NCI-H1694 (cell line): ENCODE data around the gene SOCS1.

Source experiments
- DNase-seq: peaks from one replicate; lab custom pipeline; 2025; lab: John Stamatoyannopoulos, UW

SOCS1 gene

DNA sequence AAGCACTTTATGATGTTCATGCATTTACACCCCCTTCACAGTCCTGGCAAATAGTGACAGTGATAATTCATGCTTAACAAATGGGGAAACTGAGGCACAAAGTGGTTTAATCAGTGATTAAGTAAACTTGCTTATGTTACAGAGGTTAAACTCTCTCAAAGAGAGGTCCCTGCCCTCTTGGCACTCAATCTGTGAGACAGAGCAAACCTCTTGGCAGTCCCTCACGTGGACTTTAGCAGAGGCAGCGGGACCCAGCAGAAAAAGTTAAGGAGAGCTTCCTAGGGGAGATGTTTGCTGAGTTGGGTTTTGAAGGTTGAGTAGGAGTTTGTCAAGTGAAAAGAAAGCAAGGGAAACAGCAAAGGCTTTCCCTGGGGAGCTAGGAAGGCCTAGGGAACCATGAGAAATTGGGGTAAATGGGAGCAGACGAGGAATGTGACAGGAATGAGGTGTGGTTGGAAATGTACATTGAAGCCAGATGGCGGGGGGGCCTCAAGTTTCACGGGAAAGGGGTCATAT is 10.7 kb downstream of the SOCS1 start:
- DNase-seq: no peak

DNA sequence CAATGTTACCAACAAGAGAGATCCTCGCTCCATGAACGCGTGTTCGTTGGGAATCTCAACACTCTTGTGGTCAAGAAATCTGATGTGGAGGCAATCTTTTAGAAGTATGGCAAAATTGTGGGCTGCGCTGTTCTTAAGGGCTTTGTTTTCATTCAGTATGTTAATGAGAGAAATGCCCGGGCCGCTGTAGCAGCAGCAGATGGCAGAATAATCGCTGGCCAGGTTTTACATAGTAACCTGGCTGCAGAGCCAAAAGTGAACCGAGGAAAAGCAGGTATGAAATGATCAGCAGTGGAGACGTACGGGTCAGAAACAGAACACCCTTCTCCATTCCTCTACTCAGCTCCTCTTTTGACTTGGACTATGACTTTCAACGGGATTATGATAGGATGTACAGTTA is 13.3 kb downstream of the SOCS1 start:
- peak; percentile 22 for DNase-seq

DNA sequence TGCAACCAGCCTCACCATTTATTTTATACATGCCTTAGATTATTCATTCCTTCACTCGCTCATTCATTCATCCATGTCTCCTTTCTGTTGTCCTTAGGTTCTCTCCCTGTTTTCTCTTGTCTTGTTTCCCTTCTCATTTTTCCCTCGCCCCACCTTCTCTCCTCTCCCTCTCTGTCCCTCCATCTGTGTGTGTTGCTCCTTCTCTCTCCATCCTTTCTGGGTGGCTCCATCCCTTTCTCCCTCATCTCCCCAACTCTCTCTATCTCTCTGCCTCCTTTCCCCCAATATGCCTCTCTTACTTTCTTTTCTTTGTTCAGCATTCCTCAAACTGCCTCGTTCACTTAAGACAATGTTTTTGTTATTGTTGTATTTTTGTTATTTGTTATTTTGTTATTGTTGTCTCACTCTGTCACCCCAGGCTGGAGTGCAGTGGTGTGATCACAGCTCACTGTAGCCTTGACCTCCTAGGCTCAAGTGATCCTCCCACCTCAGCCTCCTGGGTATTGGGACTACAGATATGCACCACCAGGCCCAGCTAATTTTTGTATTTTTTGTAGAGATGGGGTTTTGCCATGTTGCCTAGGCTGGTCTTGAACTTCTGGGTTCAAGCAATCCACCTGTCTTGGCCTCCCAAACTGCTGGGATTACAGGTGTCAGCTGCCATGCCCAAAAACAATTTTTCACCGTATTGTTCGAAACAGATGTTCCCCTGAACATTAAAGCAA is 14.4 kb downstream of the SOCS1 start:
- no peak for DNase-seq

DNA sequence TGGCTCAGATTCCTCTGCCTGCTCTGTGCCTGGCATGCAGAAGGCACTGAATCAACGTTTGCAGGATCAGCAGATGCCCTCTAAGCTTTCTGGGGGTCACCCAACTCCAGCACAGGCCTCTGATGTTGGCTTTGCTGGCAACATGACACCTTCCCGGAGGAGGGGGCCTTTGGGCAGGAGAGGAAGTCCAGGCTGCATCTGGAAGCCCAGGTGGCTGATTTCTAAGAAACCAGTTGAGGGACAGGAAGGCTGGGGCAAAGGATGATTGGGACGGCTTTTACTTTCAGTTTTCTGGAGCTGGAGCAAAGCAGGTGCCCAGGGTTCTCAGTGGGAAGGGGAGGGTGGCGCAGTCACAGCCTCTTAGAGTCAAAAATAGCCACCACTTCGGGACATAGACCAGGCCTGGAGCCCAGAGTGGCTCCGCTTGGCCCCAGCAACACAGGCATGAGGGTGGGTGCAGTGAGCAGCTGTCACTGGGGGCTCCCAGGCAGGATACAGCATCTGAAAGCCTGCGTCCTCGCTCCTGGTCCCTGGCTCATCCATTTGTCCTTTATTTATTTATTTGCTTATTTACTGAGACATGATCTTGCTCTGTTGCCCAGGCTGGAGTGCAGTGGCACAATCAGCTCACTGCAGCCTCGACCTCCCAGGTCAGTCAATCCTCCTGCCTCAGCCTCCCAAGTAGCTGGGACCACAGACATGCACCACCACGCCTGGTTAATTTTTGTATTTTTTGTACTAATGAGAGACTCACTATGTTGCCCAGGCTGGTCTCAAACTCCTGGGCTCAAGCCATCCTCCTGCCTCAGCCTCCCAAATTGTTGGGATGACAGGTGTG is 15.1 kb downstream of the SOCS1 start:
- DNase-seq: no peak

DNA sequence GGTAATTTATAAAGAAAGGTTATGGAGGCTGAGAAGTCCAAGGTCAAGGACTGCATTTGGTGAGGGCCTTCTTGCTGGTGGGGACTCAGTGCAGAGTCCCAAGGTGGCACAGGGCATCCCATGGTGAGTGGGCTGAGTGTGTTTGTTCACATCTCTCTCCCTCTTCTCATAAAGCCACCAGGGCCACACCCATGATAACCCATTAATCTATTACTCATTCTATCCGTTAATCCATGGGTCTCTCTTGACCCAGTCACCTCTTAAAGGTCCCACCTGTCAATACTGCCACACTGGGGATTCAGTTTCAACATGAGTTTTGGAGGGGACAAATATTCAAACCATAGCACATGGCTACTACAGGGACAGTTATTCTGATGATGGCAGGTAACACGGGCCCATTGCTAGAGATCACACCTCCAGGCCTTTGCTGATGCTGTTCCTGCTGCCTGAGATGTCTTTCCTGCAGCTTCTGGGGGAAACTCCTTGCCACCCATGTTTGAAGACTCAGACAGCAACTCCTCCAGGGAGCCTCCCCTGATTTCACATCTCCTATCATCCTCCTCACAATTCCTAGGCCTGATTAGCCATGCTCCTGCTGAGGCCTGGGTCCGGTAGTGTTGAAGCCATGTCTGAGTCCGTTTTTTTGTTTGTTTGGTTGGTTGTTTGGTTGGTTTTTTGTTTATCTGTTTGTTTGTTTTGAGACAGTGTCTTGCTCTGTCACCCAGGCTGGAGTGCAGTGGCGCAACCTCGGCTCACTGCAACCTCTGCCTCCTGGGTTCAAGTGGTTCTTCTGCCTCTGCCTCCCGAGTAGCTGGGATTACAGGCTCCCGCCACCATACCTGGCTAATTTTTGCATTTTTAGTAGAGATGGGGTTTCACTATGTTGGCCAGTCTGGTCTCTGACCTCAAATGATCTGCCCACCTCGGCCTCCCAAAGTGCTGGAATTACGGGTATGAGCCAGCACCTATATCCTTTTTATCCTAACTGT is 16.1 kb downstream of the SOCS1 start:
- no peak for DNase-seq

DNA sequence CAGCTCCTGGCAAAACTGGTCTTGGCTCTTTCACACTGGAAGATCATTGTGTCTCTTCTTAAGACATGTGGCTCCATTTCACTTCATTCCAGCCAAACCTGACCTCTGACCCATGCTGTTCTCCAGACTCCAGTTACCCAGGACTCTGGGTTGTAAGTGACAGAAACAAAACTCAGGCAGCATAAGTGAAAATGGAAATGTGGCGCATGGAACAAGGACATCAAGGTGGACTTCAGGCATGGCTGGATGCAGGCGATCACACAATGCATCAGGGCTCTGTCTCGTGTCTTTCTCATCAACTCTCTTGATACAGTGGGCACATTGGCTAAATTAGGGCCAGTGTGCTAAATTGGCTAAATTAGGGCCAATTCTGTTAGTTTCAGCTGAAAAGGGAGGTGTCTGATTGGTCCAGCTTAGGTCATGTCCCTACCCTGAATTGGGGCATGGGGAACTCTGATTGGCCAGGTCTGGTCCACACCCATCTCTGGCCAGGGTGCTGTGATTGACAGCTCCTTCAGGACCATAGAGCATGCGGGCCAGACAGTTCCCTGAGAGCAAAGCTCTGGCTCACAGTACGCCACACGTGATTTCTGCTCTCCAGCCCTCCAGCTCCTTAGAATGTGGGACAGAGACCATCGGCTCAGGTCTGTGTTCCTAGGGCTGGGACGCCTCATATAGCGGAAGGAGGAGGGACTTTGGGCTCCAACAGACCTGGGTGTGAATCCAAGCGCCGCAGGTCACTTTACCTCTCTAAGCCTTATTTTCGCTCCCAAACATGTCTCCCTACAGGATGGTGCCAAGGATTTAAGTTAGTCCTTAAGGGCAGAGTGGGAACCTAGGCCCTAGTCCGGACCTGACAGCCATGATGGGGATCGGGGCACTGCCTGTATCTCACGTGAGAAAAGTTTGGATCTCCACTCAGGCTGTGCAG is 17.5 kb downstream of the SOCS1 start:
- no peak for DNase-seq

DNA sequence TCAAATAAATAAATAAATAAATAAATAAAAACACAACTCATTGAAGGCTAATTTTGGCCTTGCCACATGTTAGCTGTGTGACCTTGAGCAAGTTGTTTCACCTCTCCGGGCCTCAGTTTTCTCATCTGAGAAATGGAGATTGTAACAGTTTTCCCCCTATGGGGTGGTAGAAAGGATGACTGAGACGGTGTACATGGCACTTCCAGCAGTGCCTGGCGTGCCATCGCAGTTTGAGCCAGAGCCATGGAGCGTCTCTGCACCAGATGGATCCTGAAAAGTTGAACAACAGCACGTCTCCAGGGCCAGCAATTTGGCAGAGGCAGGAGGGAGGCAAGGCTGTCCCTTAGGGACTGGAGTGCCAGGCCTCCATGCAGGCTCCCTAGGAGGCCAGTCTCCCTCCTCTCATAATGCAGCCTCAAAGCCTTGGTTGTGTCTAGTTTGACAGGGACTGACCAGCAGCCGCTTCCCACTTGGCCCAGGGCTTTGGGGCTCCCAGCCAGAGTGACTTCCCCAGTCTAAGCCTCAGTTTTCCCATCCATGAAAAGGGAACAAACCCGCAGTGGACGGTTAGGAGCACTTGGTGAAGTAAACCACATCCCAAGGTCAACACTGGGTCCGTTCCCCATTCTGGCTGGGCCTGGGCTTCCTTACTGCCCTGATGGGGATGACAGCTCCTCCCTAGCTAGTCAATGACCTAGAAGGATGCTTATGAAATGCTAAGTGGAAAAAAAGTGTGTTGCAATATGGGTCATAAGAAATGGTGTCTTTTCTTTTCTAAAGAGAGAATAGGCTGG is 19.3 kb downstream of the SOCS1 start:
- peak; percentile 55 for DNase-seq

DNA sequence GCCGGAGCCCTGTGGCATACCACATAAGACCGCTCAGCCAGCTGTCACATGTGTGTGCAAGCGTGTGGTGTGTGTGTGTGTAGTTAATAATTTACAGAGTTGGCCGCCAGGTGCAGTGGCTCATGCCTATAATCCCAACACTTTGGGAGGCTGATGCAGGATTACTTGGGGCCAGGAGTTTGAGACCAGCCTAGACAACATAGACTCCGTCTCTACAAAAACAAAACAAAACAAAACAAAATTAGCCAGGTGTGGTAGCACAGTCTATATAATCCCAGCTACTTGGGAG is 20.4 kb downstream of the SOCS1 start:
- DNase-seq: no peak

DNA sequence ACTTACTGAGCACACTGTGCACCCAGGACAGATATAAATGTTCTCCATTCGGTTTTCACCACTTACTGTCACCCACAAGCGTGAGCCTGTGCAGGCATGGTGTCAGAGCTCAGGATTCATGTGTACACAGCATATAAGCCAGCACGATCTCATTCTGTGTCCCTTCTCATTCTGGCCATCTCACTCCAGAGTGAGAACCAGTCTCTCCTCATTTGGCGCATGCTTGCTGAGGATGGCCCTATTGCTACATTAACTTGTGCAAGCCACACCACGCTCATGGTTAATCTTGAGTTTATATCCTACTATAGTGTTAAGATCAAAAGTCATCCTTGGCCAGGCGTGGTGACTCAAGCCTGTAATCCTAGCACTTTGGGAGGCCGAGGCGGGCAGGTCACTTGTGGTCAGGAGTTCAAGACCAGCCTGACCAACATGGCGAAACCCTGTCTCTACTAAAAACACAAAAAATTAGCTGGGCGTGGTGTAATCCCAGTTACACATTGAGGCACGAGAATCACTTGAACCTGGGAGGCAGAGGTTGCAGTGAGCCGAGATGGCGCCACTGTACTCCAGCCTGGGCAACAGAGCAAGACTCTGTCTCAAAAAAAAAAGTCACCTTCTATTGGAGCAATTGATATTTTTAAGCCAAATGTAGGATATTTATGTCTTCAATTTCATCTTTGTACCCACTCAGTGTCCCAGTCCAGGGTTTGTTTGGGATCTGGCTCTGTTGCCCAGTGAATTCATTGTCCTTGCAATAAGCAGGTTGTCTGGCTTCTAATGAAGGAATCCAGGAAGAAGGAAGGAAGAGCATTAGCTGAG is 20.9 kb downstream of the SOCS1 start:
- no peak for DNase-seq

DNA sequence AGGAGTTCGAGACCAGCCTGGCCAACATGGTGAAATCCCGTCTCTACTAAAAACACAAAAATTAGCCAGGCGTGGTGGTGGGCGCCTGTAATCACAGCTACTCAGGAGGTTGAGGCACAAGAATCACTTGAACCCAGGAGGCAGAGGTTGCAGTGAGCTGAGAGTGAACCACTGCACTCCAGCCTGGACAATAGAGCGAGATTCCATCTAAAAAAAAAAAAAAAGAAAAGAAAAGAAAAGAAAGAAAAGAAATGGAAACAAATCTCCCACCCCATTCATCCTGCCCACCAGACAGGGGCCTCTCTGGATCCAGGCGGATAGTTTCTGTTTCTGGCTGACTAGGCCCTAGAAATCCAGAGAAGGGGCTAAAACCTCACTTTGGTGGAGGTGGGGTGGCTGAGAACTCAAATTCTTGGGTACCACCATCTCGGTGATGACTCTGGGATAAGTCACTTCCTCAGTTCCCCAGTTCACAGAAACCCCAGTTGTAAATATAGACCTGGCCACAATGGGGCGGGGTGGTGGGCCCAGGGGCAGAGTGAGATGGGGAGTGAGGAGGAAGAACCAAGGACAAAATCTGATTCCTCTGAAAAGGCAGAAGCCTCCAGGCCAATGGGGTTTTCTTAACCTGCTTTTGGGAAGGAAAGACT is 22.2 kb downstream of the SOCS1 start:
- DNase-seq: no peak

DNA sequence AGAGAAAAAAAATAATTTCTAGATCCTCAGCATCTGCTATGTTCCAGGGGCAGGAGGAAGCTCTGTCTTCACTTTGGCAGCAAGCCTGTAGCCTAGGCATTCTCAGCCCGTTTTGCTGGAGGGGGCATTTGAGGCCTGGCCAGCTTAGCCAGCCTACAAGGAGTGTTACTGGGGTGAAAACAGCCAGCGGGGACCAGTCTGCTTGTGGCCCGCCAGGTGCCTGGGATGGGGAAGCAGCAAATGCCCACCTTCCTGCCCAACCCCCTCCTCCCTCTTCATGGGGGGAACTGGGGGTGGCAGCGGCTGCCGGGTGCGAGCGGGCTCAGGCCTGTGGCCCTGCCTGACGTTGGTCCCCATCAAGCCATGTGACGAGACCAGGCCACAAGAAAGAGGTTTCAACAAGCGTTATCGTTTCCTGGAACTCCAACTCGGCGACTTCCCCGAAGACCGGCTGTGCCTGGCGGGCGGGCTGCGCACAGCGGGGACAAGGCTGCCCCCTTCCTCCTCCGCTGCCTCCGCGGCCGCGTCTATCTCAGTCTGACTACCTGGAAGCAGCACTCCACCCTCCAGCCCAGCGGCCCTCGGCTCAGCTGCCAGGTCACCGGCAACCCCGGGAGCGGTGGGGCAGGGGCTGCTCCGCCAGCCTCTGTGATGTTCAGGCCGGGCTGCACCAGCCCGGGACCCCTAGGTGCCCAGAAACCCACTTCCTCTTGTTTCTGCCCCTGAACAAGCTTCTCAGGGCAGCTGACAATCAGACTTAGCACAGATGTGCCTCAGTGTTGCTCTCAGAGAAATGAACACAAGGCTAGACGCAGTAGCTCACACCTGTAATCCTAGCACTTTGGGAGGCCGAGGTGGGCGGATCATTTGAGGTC is 22.9 kb downstream of the SOCS1 start:
- DNase-seq: no peak

DNA sequence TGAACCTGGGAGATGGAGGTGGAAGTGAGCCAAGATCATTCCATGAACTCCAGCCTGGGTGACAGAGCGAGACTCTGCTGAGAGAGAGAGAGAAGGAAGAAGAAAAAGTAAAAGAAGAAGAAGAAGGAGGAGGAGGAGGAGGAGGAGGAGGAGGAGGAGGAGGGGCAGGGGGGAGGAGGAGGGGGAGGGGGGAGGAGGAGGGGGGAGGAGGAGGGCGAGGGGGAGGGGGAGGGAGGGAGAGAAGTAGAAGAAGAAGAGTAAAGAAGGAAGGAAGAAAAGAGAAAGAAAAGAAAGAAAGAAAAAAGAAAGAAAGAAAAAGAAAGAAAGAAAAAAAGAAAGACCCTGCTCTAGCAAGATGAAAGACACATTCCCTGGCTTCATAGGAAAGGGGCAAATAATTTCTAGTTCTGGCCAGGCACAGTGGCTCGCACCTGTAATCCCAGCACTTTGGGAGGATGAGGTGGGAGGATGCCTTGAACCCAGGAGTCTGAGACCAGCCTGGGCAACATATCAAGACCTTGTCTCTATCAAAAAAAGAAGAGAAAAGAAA is 23.6 kb downstream of the SOCS1 start:
- no peak for DNase-seq

DNA sequence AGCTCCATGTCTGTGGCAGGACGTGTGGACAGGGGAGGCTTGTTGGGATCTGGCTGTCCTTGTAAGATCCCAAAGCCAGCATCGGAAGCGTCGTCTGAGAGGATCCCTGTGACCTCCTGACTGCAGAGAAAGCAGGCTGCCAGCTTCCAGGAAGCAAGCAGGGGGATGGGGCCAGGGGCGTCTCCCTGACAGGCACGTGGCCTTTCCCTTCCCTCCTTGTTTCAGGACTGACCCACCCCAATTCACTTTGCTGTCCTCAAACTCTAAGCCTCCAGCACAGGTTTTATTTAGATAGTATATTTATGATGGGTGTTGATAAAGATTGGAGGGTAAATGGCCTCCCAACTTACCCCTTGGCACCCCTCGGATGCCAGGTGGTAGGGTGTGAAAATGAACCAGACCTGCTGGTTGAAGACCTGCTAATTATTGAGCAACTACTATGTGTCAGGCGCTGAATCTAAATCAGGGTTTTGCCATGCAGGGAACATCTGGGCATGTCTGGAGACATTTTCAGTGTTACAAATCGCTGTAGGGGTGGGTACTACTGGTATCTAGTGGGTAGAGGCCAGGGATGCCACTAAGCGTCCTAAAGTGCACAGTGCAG is 24.5 kb downstream of the SOCS1 start:
- DNase-seq: no peak

DNA sequence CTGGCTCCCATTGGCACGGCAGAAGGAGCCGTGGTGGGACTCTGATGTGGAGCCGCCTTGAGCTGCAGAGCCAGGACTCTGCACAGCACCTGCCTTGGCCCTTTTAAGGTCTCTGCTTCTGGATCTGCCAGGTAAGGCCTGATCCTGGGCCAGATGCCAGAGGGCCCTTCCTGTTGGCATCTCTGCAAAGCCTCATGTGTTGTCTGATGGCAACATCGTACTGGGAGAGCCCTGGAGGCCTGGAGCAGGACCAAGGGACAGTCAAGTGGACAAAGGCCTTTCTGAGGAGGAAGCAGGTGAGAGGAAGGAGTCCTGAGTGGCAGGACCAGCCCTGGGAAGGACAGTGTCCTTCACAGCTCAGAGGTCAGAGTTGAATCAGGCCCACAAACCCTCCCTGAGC is 26.1 kb downstream of the SOCS1 start:
- no peak for DNase-seq

DNA sequence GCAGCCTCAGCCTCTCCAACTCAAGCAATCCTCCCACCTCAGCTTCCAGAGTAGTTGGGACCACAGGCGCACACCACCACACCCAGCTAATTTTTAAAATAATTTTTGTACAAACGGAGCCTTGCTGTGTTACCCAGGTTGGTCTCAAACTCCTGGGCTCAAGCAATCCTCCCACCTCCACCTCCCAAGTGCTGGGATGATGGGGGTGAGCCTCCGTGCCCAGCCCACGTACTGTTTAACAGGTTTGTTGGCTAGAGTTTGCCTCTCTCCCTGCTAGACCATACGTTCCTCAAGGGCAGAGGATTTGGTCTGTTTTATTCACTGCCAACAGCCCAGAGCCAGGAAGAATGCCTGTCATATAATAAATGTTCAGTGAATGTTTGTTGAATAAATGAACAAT is 26.6 kb downstream of the SOCS1 start:
- DNase-seq: no peak

DNA sequence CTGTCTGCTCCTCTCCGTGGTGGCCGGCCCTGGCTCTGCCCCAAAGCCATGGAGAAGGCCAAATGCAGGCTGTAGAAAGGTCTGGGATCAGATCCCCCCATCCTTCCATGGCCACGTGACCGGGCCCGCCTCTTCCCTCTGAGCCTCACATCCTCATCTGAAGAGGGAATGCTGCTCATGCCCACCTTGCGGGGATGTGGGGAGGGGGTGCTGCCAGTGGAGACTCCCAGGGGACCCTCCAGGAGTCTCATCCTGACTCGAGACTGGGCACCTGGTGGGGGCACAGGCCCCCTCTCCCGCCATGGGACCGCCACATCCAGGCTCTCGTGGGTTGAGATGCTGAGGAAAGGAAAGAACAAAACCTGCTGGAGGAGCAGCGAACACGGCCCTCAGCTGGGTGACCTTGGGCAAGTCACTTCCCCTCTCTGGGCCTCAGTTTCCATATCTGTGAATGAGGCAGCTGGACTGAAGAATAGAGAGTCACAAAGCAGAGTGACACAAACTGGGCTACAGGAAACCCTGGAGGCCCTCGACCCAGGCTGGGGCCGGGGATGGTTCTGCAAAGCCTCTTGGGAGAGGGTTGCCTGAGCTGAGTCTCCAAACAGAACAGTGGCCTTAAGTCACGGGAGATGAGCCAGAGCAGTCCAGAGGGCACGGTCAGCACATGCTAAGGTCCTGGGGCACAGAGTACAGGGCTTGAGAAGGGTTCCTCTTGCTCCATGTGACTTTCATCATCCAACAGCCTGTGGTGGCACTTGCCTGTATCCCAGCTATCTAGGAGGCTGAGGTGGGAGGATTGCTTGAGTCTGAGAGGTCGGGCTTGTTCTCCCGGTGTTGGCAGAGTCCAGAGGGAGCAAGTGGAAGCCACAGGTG is 30.1 kb downstream of the SOCS1 start:
- DNase-seq: no peak
